HepG2 (cell line): ENCODE measurements around the gene CACNG7. TPM values are rescaled to one million over a fixed set of nuclear protein-coding genes. Genes with fewer than 3 reads are reported as not detected.

Source experiments
- ATAC-seq: fragments of 200-7000 bp; cut with Tn5 transposase; 3 replicates; pipeline ENCODE4 v1.9.1; 2020; ENCODE audit warnings: mild to moderate bottlenecking, moderate library complexity
- BruUV-seq: library from RNA; stranded (reverse); fragments of 400-500 nt; replicated peaks from 2 replicates; lab custom pipeline; 2021; lab: Mats Ljungman, UMichigan
- CTCF ChIA-PET: fragments of 300-600 bp; formaldehyde crosslinking; extraction: SDS; loops from one replicate; lab custom pipeline; 2021; ENCODE audit warnings: low total read pairs, inconsistent platforms, low intra/inter-chr PET ratio; lab: Yijun Ruan, JAX
- POLR2A ChIA-PET: fragments of 350-600 bp; sonication (Branson Sonifier 250); formaldehyde crosslinking; loops from one replicate; lab custom pipeline; 2020; ENCODE audit warnings: antibody characterized with exemption, inconsistent platforms; lab: Yijun Ruan, JAX
- DNase-seq: peaks from one replicate; pipeline ENCODE4 v3.0.0-alpha.2; 2015; ENCODE audit warnings: low spot score
- FAIRE-seq: peaks from 3 replicates; lab custom pipeline; 2011; peaks lifted over from hg19 to GRCh38; lab: Jason Lieb, UNC
- H2AFZ ChIP-seq: one replicate; pipeline ENCODE4 v1.6.1; 2011; ENCODE audit warnings: low read length, inconsistent platforms
- H3K27ac ChIP-seq: fragments of 300-600 bp; 3 replicates; pipeline ENCODE4 v1.8.0; 2011; ENCODE audit warnings: mixed run types, mild to moderate bottlenecking, mixed read lengths, low read length, inconsistent platforms; ENCODE audit not compliant: insufficient read depth; ENCODE audit errors: extremely low read length
- H3K27me3 ChIP-seq, 2 experiments: fragments of 200-600 bp in 1 of 2; 2 replicates in 1 of 2; 3 replicates in 1 of 2; pipeline versions ENCODE4 v1.6.0 to v1.8.0; 2011; ENCODE audit warnings: low read length in 2 of 2, mild to moderate bottlenecking in 2 of 2, moderate library complexity in 2 of 2, inconsistent platforms in 1 of 2; ENCODE audit not compliant: insufficient read depth in 2 of 2, control insufficient read depth in 1 of 2
- H3K36me3 ChIP-seq, 2 experiments: fragments of 200-600 bp in 1 of 2; replicated peaks in 1 of 2; 2 replicates in 1 of 2; 3 replicates in 1 of 2; pipeline versions ENCODE4 v1.5.1 to v1.8.0; 2011; ENCODE audit warnings: low read length in 2 of 2, inconsistent platforms in 1 of 2; ENCODE audit not compliant: insufficient read depth in 2 of 2, control insufficient read depth in 1 of 2
- H3K4me1 ChIP-seq: 2 replicates; pipeline ENCODE4 v1.5.1; 2012; ENCODE audit warnings: low read length, inconsistent platforms; ENCODE audit not compliant: insufficient read depth
- H3K4me2 ChIP-seq: 2 replicates; pipeline ENCODE4 v1.6.0; 2011; ENCODE audit warnings: low read depth, low read length, inconsistent platforms
- H3K4me3 ChIP-seq, 3 experiments: fragments of 200-600 bp in 1 of 3; sonication (generic), shearing (Covaris generic) in 1 of 3; replicated peaks in 1 of 3; 2 replicates each; pipeline ENCODE4 v1.5.1; 2011 to 2016; ENCODE audit warnings: low read length in 3 of 3, inconsistent platforms in 2 of 3, low read depth in 2 of 3, mild to moderate bottlenecking in 2 of 3, control low read depth in 1 of 3, mixed read lengths in 1 of 3; ENCODE audit not compliant: insufficient read depth in 1 of 3
- H3K79me2 ChIP-seq: one replicate; pipeline ENCODE4 v1.6.1; 2011; ENCODE audit warnings: low read length, inconsistent platforms; ENCODE audit not compliant: insufficient read depth
- H3K9ac ChIP-seq: 2 replicates; pipeline ENCODE4 v1.6.0; 2011; ENCODE audit warnings: mild to moderate bottlenecking, low read depth, low read length, inconsistent platforms; ENCODE audit not compliant: insufficient read depth
- H3K9me3 ChIP-seq: 2 replicates; pipeline ENCODE4 v1.5.1; 2012; ENCODE audit warnings: mild to moderate bottlenecking, low read length
- H4K20me1 ChIP-seq: 2 replicates; pipeline ENCODE4 v1.6.0; 2011; ENCODE audit warnings: inconsistent platforms, mild to moderate bottlenecking, low read length, moderate library complexity; ENCODE audit not compliant: insufficient read depth
- AGO2 ChIP-seq: fragments of 200-400 bp; formaldehyde crosslinking; optimal IDR thresholded peaks from 2 replicates; pipeline ENCODE3; 2017; ENCODE audit warnings: mild to moderate bottlenecking, low read depth, low read length, moderate library complexity
- ATF3 ChIP-seq: sonication (generic); formaldehyde crosslinking; IDR thresholded peaks from 2 replicates; pipeline ENCODE4 v1.4.0; 2020; ENCODE audit warnings: missing genetic modification reagents
- CC2D1A ChIP-seq: sonication (generic); formaldehyde crosslinking; IDR thresholded peaks from 2 replicates; pipeline ENCODE4 v1.8.1; 2023; ENCODE audit warnings: mild to moderate bottlenecking, missing genetic modification reagents
- LRRFIP1 ChIP-seq: sonication (generic); formaldehyde crosslinking; conservative IDR thresholded peaks from 2 replicates; pipeline ENCODE4 v1.4.0; 2020; ENCODE audit warnings: missing genetic modification reagents
- MYC ChIP-seq: sonication (generic); formaldehyde crosslinking; IDR thresholded peaks from 2 replicates; pipeline ENCODE4 v1.9.0; 2021; ENCODE audit warnings: missing genetic modification reagents, borderline replicate concordance
- NR0B2 ChIP-seq: sonication (generic); formaldehyde crosslinking; IDR thresholded peaks from 2 replicates; pipeline ENCODE4 v1.4.0; 2020; ENCODE audit warnings: mild to moderate bottlenecking, missing genetic modification reagents
- PBX2 ChIP-seq: IDR thresholded peaks from 2 replicates; pipeline ENCODE4 v1.6.1; 2016; ENCODE audit warnings: control low read depth
- POLR2G ChIP-seq: fragments of 200-400 bp; formaldehyde crosslinking; IDR thresholded peaks from 2 replicates; pipeline ENCODE4 v1.6.1; 2018; ENCODE audit warnings: mild to moderate bottlenecking, low read depth, low read length, moderate library complexity
- PTBP1 ChIP-seq: fragments of 200-400 bp; formaldehyde crosslinking; IDR thresholded peaks from 2 replicates; pipeline ENCODE4 v1.6.1; 2018; ENCODE audit warnings: low read length, low read depth; ENCODE audit not compliant: poor library complexity, severe bottlenecking
- STAG1 ChIP-seq: sonication (generic); formaldehyde crosslinking; IDR thresholded peaks from 2 replicates; pipeline ENCODE4 v1.4.0; 2020; ENCODE audit warnings: missing genetic modification reagents
- ZNF414 ChIP-seq: sonication (generic); formaldehyde crosslinking; IDR thresholded peaks from 2 replicates; pipeline ENCODE4 v1.5.0; 2020; ENCODE audit warnings: missing genetic modification reagents
- ZNF576 ChIP-seq: sonication (generic); formaldehyde crosslinking; IDR thresholded peaks from 2 replicates; pipeline ENCODE4 v1.4.0; 2020; ENCODE audit warnings: mild to moderate bottlenecking, missing genetic modification reagents
- WGBS: methylation state at CpG from one replicate; pipeline ENCODE4 v1.1.6; 2017; ENCODE audit warnings: low lambda C conversion rate; 5-methylcytosine and 5-hydroxymethylcytosine counted together
- in situ Hi-C: cut with HindIII; loops from 2 replicates; pipeline ENCODE4 v1.10.0; 2017; ENCODE audit warnings: low pct_unique_long_range_greater_than_20kb; ENCODE audit not compliant: extremely low pct_ligation_motif_present
- intact Hi-C: fragments of 100-400 bp; cut with micrococcal nuclease; formaldehyde crosslinking; loops from one replicate; pipeline ENCODE4 v1.10.0; 2022; ENCODE audit not compliant: unreplicated experiment
- polyA plus RNA-seq, 8 experiments: library from polyadenylated mRNA; depleted of rRNA in 3 of 8; stranded (reverse) in 7 of 8; unstranded in 1 of 8; fragments of >200 nt; fragmentation: Illumina TruSeq in 4 of 8; extraction: Trizol in 4 of 8; gene quantifications; 2 replicates each; pipeline versions ENCODE4 v1.2.1 to v1.2.3, GENCODE V29; 2011 to 2016; ENCODE audit warnings: low read depth in 4 of 8, missing spikeins in 1 of 8, mixed read lengths in 1 of 8; ENCODE audit not compliant: insufficient read depth in 1 of 8
- total RNA-seq, 5 experiments: library from RNA; depleted of rRNA; stranded (reverse); fragments of >200 nt; fragmentation: Illumina TruSeq; extraction: Trizol; gene quantifications; 2 replicates each; pipeline ENCODE4 v1.2.3, GENCODE V29; 2016; ENCODE audit warnings: low read depth in 1 of 5
- TF ChIP-seq, protein P1 (sequence below), 2 experiments: sonication (generic) in 1 of 2; formaldehyde crosslinking in 1 of 2; IDR thresholded peaks; 2 replicates each; pipeline versions ENCODE4 v1.4.0 to v1.6.1; 2018 to 2020; ENCODE audit warnings: missing genetic modification reagents in 2 of 2, borderline replicate concordance in 1 of 2, low read depth in 1 of 2, mild to moderate bottlenecking in 1 of 2, missing biosample characterization in 1 of 2

CACNG7 gene
- total and polyA plus RNA-seq, 2 of the 13 experiments (the other 11 are each of a cell fraction or from before 2014, with no cell fraction given) = not detected

GRCh38 chr19:53865918-53866864, 42.9 kb upstream of the CACNG7 start:
- Histone ChIP-seq H3K36me3 (peaks cover 2 to 8% of the 10 kb centered on the region in 2 experiments; a peak in 2 of 5 replicates), H3K4me2 (peak overlapping the region; percentile 92), H3K9ac (peak overlapping the region; percentile 99), H3K9me3 (no peaks in the 10 kb centered on the region), H4K20me1 (peaks cover 12% of the 10 kb centered on the region; the same call in 1 of the 2 replicates), H3K27ac (peak overlapping the region; percentile 100), H3K27me3 (no peaks in the 10 kb centered on the region; a peak in 1 of 5 replicates), H3K4me3 (peak overlapping the region; percentile 79 to 97 (median 84)), H2AFZ (no peak overlapping the region), H3K79me2 (peaks cover 33% of the 10 kb centered on the region), H3K4me1 (peaks cover 34% of the 10 kb centered on the region)
- ChIA-PET POLR2A (interaction anchor here (0.6 to 5.6 kb wide), 13 partner anchors 9 to 271 kb away, joined by 3 to 102 read pairs (median 5); partner anchors contain the start of genes PRKCG, PRPF31 and TFPT), CTCF (no interaction called here)
- intact Hi-C loops = no loop called here
- in situ Hi-C loops = no loop called here
- no TSS peak for BruUV-seq
- peak; percentile 49 for ATAC-seq
- WGBS = 1% methylated on average over 25 of the region's 50 CpGs
- no peak for FAIRE-seq
- peak; percentile 68 for DNase-seq
- TF ChIP-seq ZNF414 (no peak; the same call in 1 of the 2 replicates), NR0B2 (CRISPR knock-in tag) (peak; percentile 82; the same call in 1 of the 2 replicates), POLR2G (peak; percentile 86), ZNF576 (CRISPR knock-in tag) (no peak), ATF3 (CRISPR knock-in tag) (peak; percentile 65; the same call in 1 of the 2 replicates), PTBP1 (peak; percentile 24), STAG1 (CRISPR knock-in tag) (no peak), MYC (CRISPR knock-in tag) (peak; percentile 42; the same call in 1 of the 2 replicates), CC2D1A (CRISPR knock-in tag) (peak; percentile 34; the same call in 1 of the 2 replicates), PBX2 (CRISPR knock-in tag) (no peak), LRRFIP1 (CRISPR knock-in tag) (no peak), AGO2 (peak; percentile 96)
- TF ChIP-seq, protein P1, sequence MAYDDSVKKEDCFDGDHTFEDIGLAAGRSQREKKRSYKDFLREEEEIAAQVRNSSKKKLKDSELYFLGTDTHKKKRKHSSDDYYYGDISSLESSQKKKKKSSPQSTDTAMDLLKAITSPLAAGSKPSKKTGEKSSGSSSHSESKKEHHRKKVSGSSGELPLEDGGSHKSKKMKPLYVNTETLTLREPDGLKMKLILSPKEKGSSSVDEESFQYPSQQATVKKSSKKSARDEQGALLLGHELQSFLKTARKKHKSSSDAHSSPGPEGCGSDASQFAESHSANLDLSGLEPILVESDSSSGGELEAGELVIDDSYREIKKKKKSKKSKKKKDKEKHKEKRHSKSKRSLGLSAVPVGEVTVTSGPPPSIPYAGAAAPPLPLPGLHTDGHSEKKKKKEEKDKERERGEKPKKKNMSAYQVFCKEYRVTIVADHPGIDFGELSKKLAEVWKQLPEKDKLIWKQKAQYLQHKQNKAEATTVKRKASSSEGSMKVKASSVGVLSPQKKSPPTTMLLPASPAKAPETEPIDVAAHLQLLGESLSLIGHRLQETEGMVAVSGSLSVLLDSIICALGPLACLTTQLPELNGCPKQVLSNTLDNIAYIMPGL (CRISPR knock-in tag; IDR thresholded peaks at IDR 0.05; ENCODE audit: borderline replicate concordance in 1 of 2, low read depth in 1 of 2) = peak; percentile 42 to 83; a peak in 3 of 4 replicates
